Ovary (tissue), 3 donors: ENCODE results near the gene GABBR2.

Source experiments
- CTCF ChIP-seq, 3 donors: fragments of 450-650 bp in 2 of 3; fragments of 200-600 bp in 1 of 3; IDR thresholded peaks; one replicate each; pipeline versions ENCODE4 v1.5.1 to v1.8.0; 2016 to 2022; ENCODE audit warnings: antibody characterized with exemption in 3 of 3, mild to moderate bottlenecking in 1 of 3
- POLR2A ChIP-seq: fragments of 450-650 bp; IDR thresholded peaks from one replicate; pipeline ENCODE4 v1.6.1; 2017; ENCODE audit warnings: antibody characterized with exemption, mild to moderate bottlenecking, moderate library complexity
- donor health status: DM: no; HTN: no; CAD: no.

GRCh38 chr9:98331536-98332259 is 377.0 kb downstream of the GABBR2 start:
- TF ChIP-seq CTCF (IDR thresholded peaks at IDR 0.05) (no peak), POLR2A (no peak)
